ENCODE results near the gene PTPRA. TPM values are rescaled to one million over a fixed set of nuclear protein-coding genes. Genes with fewer than 3 reads are reported as not detected.

The PTPRA gene
- total RNA-seq, 6 experiments from 2014 or later, result 15.7 to 22.1 (median 18.6) TPM

DNA sequence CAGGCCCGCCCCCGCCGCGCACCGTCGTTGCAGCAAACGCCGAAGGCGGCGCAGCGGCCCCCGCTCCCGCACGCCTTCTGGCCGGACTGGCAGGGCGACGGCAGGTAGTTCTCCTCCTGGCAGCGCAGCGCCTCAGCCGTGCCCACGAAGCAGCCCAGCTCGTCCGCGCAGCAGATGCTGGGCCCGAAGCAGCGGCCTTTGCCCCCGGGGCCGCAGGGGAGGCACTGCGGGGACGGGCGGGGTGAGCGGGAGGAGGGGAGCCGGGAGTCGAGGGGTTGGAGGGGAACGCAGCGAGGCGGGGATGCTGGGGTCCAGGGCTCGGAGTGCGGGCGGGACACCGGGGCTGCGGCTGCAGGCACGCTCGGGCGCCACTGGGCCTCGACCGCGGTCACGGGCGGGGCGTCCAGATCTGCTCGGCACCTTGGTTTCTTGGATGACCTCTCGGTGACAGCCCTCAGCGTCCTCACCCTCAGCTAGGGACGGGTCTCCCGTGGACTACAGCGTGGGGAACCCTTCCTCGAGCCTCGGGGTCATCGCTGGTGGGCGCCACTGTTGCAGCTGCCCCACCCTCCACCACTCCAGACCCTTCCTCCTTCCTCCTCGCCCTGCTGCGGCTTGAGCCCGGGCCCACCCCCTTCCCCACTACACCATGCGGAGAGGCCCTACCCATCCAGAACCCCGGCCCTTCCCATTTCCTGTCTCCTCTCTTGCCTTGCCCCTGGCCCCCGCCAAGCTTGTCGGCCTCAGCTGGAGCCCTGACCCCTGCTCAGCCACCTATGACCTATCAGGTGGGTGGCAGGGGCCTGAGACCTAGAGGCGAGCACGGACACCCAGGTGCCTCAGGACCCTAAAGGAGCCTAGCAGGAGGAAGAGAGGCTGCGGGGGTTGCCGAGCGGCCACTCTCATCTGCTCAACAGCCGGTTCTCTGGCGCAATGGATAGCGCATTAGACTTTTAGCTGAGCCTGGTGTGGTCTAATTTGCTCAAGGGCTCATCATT lies 210.0 kb downstream of the PTPRA start:
- Histone ChIP-seq H3K36me3 (no peaks in the 10 kb centered on the region), H3K4me3 (peak overlapping the region in 1 of 3 donors; percentile 4), H3K4me1 (peaks cover 0 to 24% (median 7%) of the 10 kb centered on the region in 4 donors), H3K27ac (no peak overlapping the region), H3K9me3 (no peaks in the 10 kb centered on the region), H3K27me3 (no peaks in the 10 kb centered on the region)
- 9% methylated on average over 25 of the region's 76 CpGs for WGBS (ENCODE audit: insufficient coverage, low coverage, low lambda C conversion rate, missing lambda C conversion rate)
- intact Hi-C loops (cut with DNase I), result no loop called here
- TF ChIP-seq POLR2A (IDR thresholded peaks at IDR 0.05), result no peak
- TF ChIP-seq, protein P1, sequence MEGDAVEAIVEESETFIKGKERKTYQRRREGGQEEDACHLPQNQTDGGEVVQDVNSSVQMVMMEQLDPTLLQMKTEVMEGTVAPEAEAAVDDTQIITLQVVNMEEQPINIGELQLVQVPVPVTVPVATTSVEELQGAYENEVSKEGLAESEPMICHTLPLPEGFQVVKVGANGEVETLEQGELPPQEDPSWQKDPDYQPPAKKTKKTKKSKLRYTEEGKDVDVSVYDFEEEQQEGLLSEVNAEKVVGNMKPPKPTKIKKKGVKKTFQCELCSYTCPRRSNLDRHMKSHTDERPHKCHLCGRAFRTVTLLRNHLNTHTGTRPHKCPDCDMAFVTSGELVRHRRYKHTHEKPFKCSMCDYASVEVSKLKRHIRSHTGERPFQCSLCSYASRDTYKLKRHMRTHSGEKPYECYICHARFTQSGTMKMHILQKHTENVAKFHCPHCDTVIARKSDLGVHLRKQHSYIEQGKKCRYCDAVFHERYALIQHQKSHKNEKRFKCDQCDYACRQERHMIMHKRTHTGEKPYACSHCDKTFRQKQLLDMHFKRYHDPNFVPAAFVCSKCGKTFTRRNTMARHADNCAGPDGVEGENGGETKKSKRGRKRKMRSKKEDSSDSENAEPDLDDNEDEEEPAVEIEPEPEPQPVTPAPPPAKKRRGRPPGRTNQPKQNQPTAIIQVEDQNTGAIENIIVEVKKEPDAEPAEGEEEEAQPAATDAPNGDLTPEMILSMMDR (IDR thresholded peaks at IDR 0.05), result no peak
- DNase-seq, result no peak
- ATAC-seq, result no peak

DNA sequence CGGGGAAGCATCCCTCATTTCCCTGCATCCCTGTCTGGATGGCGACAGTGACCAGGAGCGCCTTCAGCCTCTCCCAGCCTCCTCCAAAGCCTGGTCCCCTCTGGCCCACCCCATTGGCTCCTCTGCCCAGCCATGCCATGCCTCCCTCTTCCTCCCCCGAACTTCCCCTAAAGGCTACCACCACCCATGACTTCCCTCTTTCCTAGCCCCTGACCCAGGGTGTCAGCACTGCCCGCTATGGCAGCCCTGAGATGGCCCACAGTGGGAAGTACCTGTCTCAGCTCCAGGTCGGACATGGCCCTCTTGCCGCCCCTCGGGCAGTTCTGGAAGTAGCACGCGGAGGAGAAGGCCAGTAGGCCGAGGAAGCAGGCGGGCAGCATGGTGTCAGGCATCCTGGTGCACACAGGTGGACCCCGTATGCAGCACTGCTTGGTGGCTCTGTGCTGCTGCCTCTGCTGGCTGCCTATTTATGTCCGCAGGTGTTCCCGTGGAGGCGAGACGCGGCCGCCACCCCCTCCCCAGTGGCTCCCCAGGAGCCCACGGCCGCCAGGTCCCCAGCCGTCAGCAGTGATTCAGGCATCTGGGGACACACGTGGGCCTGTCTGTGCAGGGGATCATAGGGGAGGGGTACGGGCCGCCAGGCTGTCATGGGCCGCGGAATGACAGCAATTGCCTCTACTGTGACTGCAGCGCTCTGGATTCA lies 211.2 kb downstream of the PTPRA start, which contains the start of gene AVP:
Gene AVP, minus strand, starts transcription at position 442 of the 703 bp plus-strand sequence. Its CDS starts 50 bp downstream, at position 392.
- no peaks in the 10 kb centered on the region for H3K9me3 ChIP-seq
- WGBS (ENCODE audit: insufficient coverage, low coverage, low lambda C conversion rate, missing lambda C conversion rate), result 60% methylated on average over 2 of the region's 28 CpGs
- no peak for ATAC-seq
- DNase-seq, result no peak
- intact Hi-C loops (cut with DNase I), result no loop called here
- no peak within 1 kb of the TSS for H3K4me3 ChIP-seq
- H3K27me3 ChIP-seq, result no peaks in the 10 kb centered on the region
- peaks cover 0 to 24% (median 7%) of the 10 kb centered on the region in 4 donors for H3K4me1 ChIP-seq
- TF ChIP-seq POLR2A (IDR thresholded peaks at IDR 0.05), result no peak
- TF ChIP-seq, protein P1 (IDR thresholded peaks at IDR 0.05), result no peak
- H3K27ac ChIP-seq, result no peak within 1 kb of the TSS
- H3K36me3 ChIP-seq, result no peaks in the 10 kb centered on the region

DNA sequence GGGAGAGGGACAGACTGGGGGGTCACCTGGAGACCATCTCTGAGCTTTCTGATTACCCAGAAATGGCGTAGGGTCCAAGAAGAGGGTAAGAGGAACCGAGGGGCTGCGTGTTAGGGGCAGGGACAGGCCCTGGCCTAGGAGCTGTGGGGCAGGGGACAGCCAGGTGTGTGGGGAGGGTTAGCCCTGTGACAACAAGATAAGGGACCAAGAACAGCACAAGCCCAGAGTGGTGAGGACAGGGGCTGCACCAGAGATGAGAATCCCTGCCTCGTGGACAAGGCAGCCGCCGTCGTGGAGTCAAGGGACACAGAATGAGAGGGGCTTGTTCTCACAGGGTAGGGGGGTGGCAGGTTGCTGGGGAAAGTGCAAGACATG lies 211.7 kb downstream of the PTPRA start:
- DNase-seq (no peak), ATAC-seq (no peak)
- intact Hi-C loops (cut with DNase I), result no loop called here
- no peaks in the 10 kb centered on the region for H3K36me3 ChIP-seq
- no peaks in the 10 kb centered on the region for H3K9me3 ChIP-seq
- H3K4me1 ChIP-seq, result peaks cover 0 to 24% (median 7%) of the 10 kb centered on the region in 4 donors
- WGBS (ENCODE audit: insufficient coverage, low coverage, low lambda C conversion rate, missing lambda C conversion rate), result 95% methylated on average over 3 of the region's 7 CpGs
- H3K4me3 ChIP-seq, result no peak overlapping the region
- no peak for TF ChIP-seq POLR2A (IDR thresholded peaks at IDR 0.05)
- TF ChIP-seq, protein P1 (IDR thresholded peaks at IDR 0.05), result no peak
- no peak overlapping the region for H3K27ac ChIP-seq
- H3K27me3 ChIP-seq, result no peaks in the 10 kb centered on the region

DNA sequence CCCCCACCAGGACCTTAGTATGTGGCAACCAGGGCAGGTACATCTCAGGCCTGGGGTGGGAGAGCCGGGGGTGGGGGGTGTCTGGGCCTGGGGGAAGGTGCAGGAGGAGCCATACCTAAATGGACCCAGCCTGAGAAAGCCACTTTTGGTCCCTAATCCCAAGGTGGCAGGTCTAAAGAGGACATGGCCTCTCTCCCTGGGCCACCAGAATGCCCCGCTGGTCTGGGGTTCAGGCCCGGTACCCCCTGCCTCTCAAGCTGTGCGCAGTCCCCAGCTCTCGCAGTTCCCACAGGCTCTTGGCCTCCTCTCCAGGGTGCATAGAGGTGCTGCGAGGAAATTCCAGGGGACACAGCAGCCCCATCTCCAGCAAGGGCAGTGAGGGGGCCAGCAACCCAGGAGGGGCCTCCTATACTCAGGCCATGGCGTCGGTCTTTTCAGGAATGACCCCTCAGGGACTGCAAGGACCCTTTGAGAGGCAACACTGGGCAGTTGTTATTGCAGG lies 212.3 kb downstream of the PTPRA start:
- Histone ChIP-seq H3K4me1 (peaks cover 0 to 20% (median 4%) of the 10 kb centered on the region in 4 donors), H3K27ac (no peak overlapping the region), H3K27me3 (no peaks in the 10 kb centered on the region), H3K9me3 (no peaks in the 10 kb centered on the region), H3K4me3 (no peak overlapping the region), H3K36me3 (no peaks in the 10 kb centered on the region)
- intact Hi-C loops (cut with DNase I), result no loop called here
- DNase-seq (no peak), ATAC-seq (no peak)
- 100% methylated on average over 2 of the region's 8 CpGs for WGBS (ENCODE audit: insufficient coverage, low coverage, low lambda C conversion rate, missing lambda C conversion rate)
- TF ChIP-seq POLR2A (IDR thresholded peaks at IDR 0.05), result no peak
- TF ChIP-seq, protein P1 (IDR thresholded peaks at IDR 0.05), result no peak

Measured in right lobe of liver (tissue), 6 donors.